Brain microvascular endothelial cell (primary cell): ENCODE results near the gene POLR3C.
"Not testable (repeated sequence)": the region's sequence is repeated elsewhere in the genome, so short reads cannot be mapped to it uniquely, and the experiment has no call there.

Experiments
- DNase-seq: peaks from one replicate; pipeline ENCODE4 v3.0.0-alpha.2; 2020
- H3K27ac ChIP-seq: fragments of 250-450 bp; sonication (Bioruptor Pico); 2 replicates; pipeline ENCODE4 v1.5.1; 2020; ENCODE audit warnings: mild to moderate bottlenecking, moderate library complexity
- H3K27me3 ChIP-seq: fragments of 250-450 bp; sonication (Bioruptor Pico); replicated peaks from 2 replicates; pipeline ENCODE4 v1.5.1; 2020; ENCODE audit warnings: mild to moderate bottlenecking
- H3K36me3 ChIP-seq: fragments of 250-450 bp; sonication (Bioruptor Pico); replicated peaks from 2 replicates; pipeline ENCODE4 v1.5.1; 2020; ENCODE audit warnings: mild to moderate bottlenecking
- H3K4me3 ChIP-seq: 2 replicates; pipeline ENCODE4 v1.5.1; 2011; ENCODE audit warnings: low read depth, mild to moderate bottlenecking, control low read depth, low read length, moderate library complexity
- CTCF ChIP-seq: IDR thresholded peaks from 2 replicates; pipeline ENCODE4 v1.5.1; 2011; ENCODE audit warnings: low read depth, mild to moderate bottlenecking, moderate library complexity, low read length, control low read depth, inconsistent platforms; ENCODE audit errors: missing control alignments
- in situ Hi-C: cut with HindIII; loops from 2 replicates; pipeline ENCODE4 v1.10.0; 2017; ENCODE audit warnings: low sequenced_read_pairs, low pct_ligation_motif_present

Gene POLR3C

DNA sequence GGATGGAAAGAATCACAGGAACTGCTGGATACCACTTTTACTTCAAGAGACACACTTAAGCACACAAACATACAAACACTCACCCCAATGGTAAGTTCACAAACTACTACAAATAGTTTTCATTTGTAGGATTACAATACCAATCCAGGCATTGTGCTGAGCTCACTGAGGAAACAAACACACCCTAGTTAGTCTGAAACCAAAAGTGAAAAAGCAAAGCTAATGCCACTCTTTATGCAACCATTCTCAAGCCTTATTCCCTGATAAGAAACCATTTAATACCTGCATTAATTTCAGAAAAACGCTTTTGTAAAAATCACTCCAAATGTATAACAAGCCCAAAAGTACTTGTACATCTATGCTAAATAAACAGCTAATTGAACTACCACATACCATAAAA, 38.5 kb upstream of the POLR3C start:
- in situ Hi-C loops = no loop called here
- no peak for TF ChIP-seq CTCF
- H3K27ac ChIP-seq = no peak overlapping the region

DNA sequence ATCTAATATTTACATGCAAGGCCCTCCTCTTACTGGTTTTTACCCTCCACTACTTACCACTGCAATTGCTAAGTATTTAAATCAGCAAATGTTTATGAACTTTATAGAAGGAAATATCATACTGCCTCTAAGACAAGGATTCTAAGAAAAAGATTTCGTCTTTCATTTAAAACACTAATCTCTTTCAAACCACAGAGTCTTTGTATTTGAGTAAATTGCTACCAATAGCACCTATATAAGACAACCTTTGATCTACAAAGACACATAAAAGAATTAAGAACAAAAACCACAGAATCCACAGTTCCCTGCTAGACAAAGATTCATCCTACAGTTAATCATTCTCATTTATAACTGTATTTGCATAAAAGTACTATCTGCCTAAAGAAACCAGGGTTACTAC, 37.7 kb upstream of the POLR3C start:
- in situ Hi-C loops = no loop called here
- DNase-seq = no peak
- H3K27ac ChIP-seq = no peak overlapping the region

More for the DNA sequence above, 38.5 kb upstream of the POLR3C start:
- Histone ChIP-seq H3K36me3 (no peaks in the 10 kb centered on the region), H3K27me3 (no peaks in the 10 kb centered on the region), H3K4me3 (no peak overlapping the region)
- no peak for DNase-seq

GRCh38 chr1:145788580-145788979, 35.4 kb upstream of the POLR3C start:
- Histone ChIP-seq H3K4me3 (no peak overlapping the region), H3K27ac (no peak overlapping the region), H3K36me3 (no peaks in the 10 kb centered on the region), H3K27me3 (no peaks in the 10 kb centered on the region)
- DNase-seq = no peak
- TF ChIP-seq CTCF = no peak
- in situ Hi-C loops = no loop called here

More for the DNA sequence above, 37.7 kb upstream of the POLR3C start:
- no peaks in the 10 kb centered on the region for H3K36me3 ChIP-seq
- no peak for TF ChIP-seq CTCF
- H3K27me3 ChIP-seq = no peaks in the 10 kb centered on the region
- H3K4me3 ChIP-seq = no peak overlapping the region

GRCh38 chr1:145791860-145792259, 32.1 kb upstream of the POLR3C start:
- H3K27me3 ChIP-seq = not testable (repeated sequence)

DNA sequence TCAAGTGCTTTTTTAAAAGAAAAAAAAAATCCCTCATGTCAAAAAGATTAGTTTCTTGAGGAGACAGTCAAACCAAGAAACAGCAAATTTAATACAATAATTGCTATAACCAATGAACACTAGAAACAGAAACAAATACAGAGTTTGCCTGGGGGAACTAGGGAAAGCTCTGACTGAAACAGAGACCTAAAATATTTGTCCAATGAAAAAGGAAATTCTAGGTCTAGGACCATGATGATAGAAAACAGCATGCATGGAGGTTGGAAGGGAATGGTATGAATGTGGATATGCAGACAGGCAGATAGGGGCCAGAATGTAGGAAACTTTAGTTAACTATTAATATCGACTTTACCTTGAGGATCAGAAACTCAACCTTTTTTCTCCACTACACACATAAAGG, 31.5 kb upstream of the POLR3C start:
- Histone ChIP-seq H3K36me3 (no peaks in the 10 kb centered on the region), H3K27me3 (no peaks in the 10 kb centered on the region), H3K27ac (no peak overlapping the region), H3K4me3 (no peak overlapping the region)
- no peak for TF ChIP-seq CTCF
- in situ Hi-C loops = no loop called here
- no peak for DNase-seq

More at GRCh38 chr1:145791860-145792259, 32.1 kb upstream of the POLR3C start:
- DNase-seq, H3K27ac ChIP-seq, H3K4me3 ChIP-seq, in situ Hi-C loops, H3K36me3 ChIP-seq: not testable (repeated sequence)

GRCh38 chr1:145795257-145795881, 28.6 kb upstream of the POLR3C start:
- TF ChIP-seq CTCF = no peak

More at GRCh38 chr1:145795257-145795881, 28.6 kb upstream of the POLR3C start:
- no peak for DNase-seq
- no peaks in the 10 kb centered on the region for H3K27me3 ChIP-seq
- no peaks in the 10 kb centered on the region for H3K36me3 ChIP-seq
- no peak overlapping the region for H3K27ac ChIP-seq
- in situ Hi-C loops = no loop called here
- H3K4me3 ChIP-seq = no peak overlapping the region
